MM.1S (cell line): ENCODE results near the gene OR4F17.
"Not testable (repeated sequence)": the region's sequence is repeated elsewhere in the genome, so short reads cannot be mapped to it uniquely, and the experiment has no call there.

Experiments used
- DNase-seq: peaks from one replicate; pipeline ENCODE4 v3.0.0-alpha.2; 2015
- H2AFZ ChIP-seq: fragments of 300-600 bp; sonication (generic); 2 replicates; pipeline ENCODE4 v1.6.0; 2016; ENCODE audit warnings: antibody characterized with exemption, low read length
- H3F3A ChIP-seq: fragments of 300-600 bp; sonication (generic); 2 replicates; pipeline ENCODE4 v1.6.1; 2016; ENCODE audit warnings: mild to moderate bottlenecking, antibody characterized with exemption, low read length, moderate library complexity, mixed read lengths; ENCODE audit not compliant: insufficient read depth
- H3K27ac ChIP-seq: fragments of 300-600 bp; sonication (generic); 2 replicates; pipeline ENCODE4 v1.5.1; 2016; ENCODE audit warnings: mild to moderate bottlenecking, low read length
- H3K27me3 ChIP-seq: fragments of 300-600 bp; sonication (generic); replicated peaks from 2 replicates; pipeline ENCODE4 v1.6.0; 2016; ENCODE audit warnings: low read length; ENCODE audit not compliant: insufficient read depth
- H3K36me3 ChIP-seq: fragments of 300-600 bp; sonication (generic); replicated peaks from 2 replicates; pipeline ENCODE4 v1.6.1; 2016; ENCODE audit warnings: mild to moderate bottlenecking, low read length, mixed read lengths; ENCODE audit not compliant: insufficient read depth
- H3K4me1 ChIP-seq: fragments of 300-600 bp; sonication (generic); 2 replicates; pipeline ENCODE4 v1.6.1; 2016; ENCODE audit warnings: low read length, mixed read lengths
- H3K4me2 ChIP-seq: fragments of 300-600 bp; sonication (generic); 2 replicates; pipeline ENCODE4 v1.6.0; 2016; ENCODE audit warnings: low read depth, low read length
- H3K4me3 ChIP-seq: fragments of 300-600 bp; sonication (generic); 2 replicates; pipeline ENCODE4 v1.5.1; 2016; ENCODE audit warnings: low read length, mixed read lengths
- H3K79me2 ChIP-seq: fragments of 300-600 bp; sonication (generic); 2 replicates; pipeline ENCODE4 v1.6.1; 2016; ENCODE audit warnings: mixed run types, low read length, mixed read lengths
- H3K9ac ChIP-seq: fragments of 300-600 bp; sonication (generic); 2 replicates; pipeline ENCODE4 v1.6.1; 2016; ENCODE audit warnings: low read length, mixed read lengths
- H3K9me2 ChIP-seq: fragments of 300-600 bp; sonication (generic); replicated peaks from 2 replicates; pipeline ENCODE4 v1.6.1; 2016; ENCODE audit warnings: mild to moderate bottlenecking, low read length, mixed read lengths; ENCODE audit not compliant: insufficient read depth
- H3K9me3 ChIP-seq: fragments of 300-600 bp; sonication (generic); replicated peaks from 2 replicates; pipeline ENCODE4 v1.6.1; 2016; ENCODE audit warnings: mild to moderate bottlenecking, low read length, mixed read lengths; ENCODE audit not compliant: insufficient read depth
- H4K20me1 ChIP-seq: fragments of 300-600 bp; sonication (generic); 2 replicates; pipeline ENCODE4 v1.6.1; 2016; ENCODE audit warnings: mild to moderate bottlenecking, low read length, moderate library complexity, mixed read lengths; ENCODE audit not compliant: insufficient read depth

OR4F17 gene

DNA sequence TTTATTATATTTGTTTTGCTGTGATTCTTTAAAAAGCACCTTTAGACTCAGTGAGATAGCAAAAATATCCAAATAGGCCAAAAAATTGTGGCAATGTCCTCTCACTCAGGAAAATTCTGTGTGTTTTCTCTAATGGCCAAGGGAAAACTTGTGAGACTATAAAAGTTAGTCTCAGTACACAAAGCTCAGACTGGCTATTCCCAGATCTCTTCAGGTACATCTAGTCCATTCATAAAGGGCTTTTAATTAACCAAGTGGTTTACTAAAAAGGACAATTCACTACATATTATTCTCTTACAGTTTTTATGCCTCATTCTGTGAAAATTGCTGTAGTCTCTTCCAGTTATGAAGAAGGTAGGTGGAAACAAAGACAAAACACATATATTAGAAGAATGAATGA is at the start of gene OR4F17:
OR4F17 (plus strand) TSS at position 301 of the 400 bp plus-strand sequence. CDS start 3,575 bp downstream, outside the sequence.
- not testable (repeated sequence) for H2AFZ ChIP-seq, H3F3A ChIP-seq, H3K36me3 ChIP-seq, H3K27me3 ChIP-seq, H3K9me3 ChIP-seq, DNase-seq, H3K27ac ChIP-seq, H3K4me3 ChIP-seq, H3K9me2 ChIP-seq, H3K4me1 ChIP-seq, H3K79me2 ChIP-seq, H3K4me2 ChIP-seq, H3K9ac ChIP-seq, H4K20me1 ChIP-seq

GRCh38 chr19:70793-71192 is 36.1 kb upstream of the OR4F17 start:
- not testable (repeated sequence) for H2AFZ ChIP-seq, H3K4me1 ChIP-seq, H3K36me3 ChIP-seq, H3K27ac ChIP-seq, H3K9me2 ChIP-seq, H3K4me2 ChIP-seq, DNase-seq, H3K9ac ChIP-seq, H3K27me3 ChIP-seq, H3K9me3 ChIP-seq, H3F3A ChIP-seq, H3K4me3 ChIP-seq, H4K20me1 ChIP-seq, H3K79me2 ChIP-seq

- H3K9me3 ChIP-seq, H3K4me1 ChIP-seq, H3K36me3 ChIP-seq, H3K4me3 ChIP-seq, H3K79me2 ChIP-seq, H3K9me2 ChIP-seq, H3K9ac ChIP-seq, H3K27ac ChIP-seq, H2AFZ ChIP-seq, H3F3A ChIP-seq, H3K27me3 ChIP-seq, H4K20me1 ChIP-seq, DNase-seq, H3K4me2 ChIP-seq: not testable (repeated sequence)
Measured at GRCh38 chr19:82864-83263, 24.0 kb upstream of the OR4F17 start.

- not testable (repeated sequence) for H3K36me3 ChIP-seq, DNase-seq, H3K4me1 ChIP-seq, H2AFZ ChIP-seq, H3K4me2 ChIP-seq, H3F3A ChIP-seq, H3K9me2 ChIP-seq, H3K27ac ChIP-seq, H3K9ac ChIP-seq, H3K27me3 ChIP-seq, H3K4me3 ChIP-seq, H4K20me1 ChIP-seq, H3K79me2 ChIP-seq, H3K9me3 ChIP-seq
Measured at GRCh38 chr19:83626-84025, 23.3 kb upstream of the OR4F17 start.

GRCh38 chr19:90678-91077 is 16.2 kb upstream of the OR4F17 start:
- not testable (repeated sequence) for H3F3A ChIP-seq, H4K20me1 ChIP-seq, H3K4me1 ChIP-seq, H3K27me3 ChIP-seq, H3K9ac ChIP-seq, H3K9me3 ChIP-seq, H2AFZ ChIP-seq, H3K4me3 ChIP-seq, H3K9me2 ChIP-seq, DNase-seq, H3K4me2 ChIP-seq, H3K36me3 ChIP-seq, H3K79me2 ChIP-seq, H3K27ac ChIP-seq

- H3K36me3 ChIP-seq, H2AFZ ChIP-seq, DNase-seq, H3K4me2 ChIP-seq, H3K27me3 ChIP-seq, H3K79me2 ChIP-seq, H3K9me2 ChIP-seq, H3K4me3 ChIP-seq, H3F3A ChIP-seq, H3K9me3 ChIP-seq, H3K27ac ChIP-seq, H3K9ac ChIP-seq, H4K20me1 ChIP-seq, H3K4me1 ChIP-seq: not testable (repeated sequence)
Measured at GRCh38 chr19:94794-95193, 12.1 kb upstream of the OR4F17 start.

GRCh38 chr19:97647-98046 is 9.3 kb upstream of the OR4F17 start:
- H3K9me2 ChIP-seq, H3K27ac ChIP-seq, H3K79me2 ChIP-seq, H3K9ac ChIP-seq, H2AFZ ChIP-seq, H4K20me1 ChIP-seq, H3F3A ChIP-seq, DNase-seq, H3K4me2 ChIP-seq, H3K36me3 ChIP-seq, H3K27me3 ChIP-seq, H3K4me3 ChIP-seq, H3K9me3 ChIP-seq, H3K4me1 ChIP-seq: not testable (repeated sequence)

DNA sequence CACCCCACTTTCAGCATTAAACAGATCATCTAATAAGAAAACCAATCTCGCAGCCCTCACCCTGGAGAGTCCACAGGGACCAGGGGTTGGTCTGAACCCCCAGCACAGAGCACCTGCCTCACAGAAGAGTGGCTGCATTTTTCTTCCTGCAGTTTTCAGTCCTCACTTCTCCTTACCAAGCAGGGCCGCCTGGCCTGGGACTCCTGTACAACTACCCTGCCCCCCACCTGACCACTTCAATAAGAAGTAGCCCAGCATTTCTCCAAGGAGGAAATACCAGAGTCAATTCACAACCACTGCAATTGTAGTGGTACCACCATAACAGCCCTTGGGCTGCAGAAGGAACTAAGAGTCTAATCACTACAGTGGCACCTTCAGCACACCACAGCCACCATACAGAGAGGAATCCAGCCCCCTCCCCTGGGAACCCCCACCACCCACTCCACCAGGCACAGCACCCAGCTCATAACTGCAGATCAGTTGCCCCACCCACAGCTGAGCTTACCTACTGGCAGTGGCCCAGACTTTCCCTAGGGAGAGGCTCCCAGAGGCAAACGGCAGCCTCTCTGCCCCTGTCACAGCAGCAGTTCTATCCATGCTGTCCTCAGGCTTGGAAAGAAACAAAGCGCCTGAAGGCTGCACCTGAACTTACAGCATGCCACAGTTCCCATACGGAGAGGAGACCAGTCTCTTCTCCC is 13.7 kb downstream of the OR4F17 start:
- not testable (repeated sequence) for H3K9me2 ChIP-seq, DNase-seq, H4K20me1 ChIP-seq, H3K4me2 ChIP-seq, H3F3A ChIP-seq, H3K27me3 ChIP-seq, H3K27ac ChIP-seq, H3K36me3 ChIP-seq, H2AFZ ChIP-seq, H3K9me3 ChIP-seq, H3K9ac ChIP-seq, H3K4me3 ChIP-seq, H3K4me1 ChIP-seq, H3K79me2 ChIP-seq
